ENCODE measurements around the gene GRID1.

DNA sequence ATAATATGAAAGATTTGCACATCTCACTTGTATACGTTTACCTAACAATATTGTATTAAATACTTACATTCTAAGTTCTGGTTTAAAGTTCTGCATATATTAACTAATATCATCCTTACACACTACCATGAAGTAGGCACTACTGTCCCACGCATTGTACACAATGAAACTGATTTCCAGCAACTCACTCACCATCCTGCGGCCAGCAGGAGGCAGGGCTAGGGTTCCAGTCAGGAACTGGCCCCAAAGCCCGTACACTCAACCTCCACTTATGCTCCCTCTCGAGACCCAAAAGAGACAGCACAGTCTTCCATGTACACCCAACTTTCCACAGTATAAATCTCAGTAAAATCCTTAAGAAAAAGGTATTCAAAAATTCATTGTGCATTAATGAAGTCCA is 41.4 kb downstream of the GRID1 start:
- TF ChIP-seq, protein P1, sequence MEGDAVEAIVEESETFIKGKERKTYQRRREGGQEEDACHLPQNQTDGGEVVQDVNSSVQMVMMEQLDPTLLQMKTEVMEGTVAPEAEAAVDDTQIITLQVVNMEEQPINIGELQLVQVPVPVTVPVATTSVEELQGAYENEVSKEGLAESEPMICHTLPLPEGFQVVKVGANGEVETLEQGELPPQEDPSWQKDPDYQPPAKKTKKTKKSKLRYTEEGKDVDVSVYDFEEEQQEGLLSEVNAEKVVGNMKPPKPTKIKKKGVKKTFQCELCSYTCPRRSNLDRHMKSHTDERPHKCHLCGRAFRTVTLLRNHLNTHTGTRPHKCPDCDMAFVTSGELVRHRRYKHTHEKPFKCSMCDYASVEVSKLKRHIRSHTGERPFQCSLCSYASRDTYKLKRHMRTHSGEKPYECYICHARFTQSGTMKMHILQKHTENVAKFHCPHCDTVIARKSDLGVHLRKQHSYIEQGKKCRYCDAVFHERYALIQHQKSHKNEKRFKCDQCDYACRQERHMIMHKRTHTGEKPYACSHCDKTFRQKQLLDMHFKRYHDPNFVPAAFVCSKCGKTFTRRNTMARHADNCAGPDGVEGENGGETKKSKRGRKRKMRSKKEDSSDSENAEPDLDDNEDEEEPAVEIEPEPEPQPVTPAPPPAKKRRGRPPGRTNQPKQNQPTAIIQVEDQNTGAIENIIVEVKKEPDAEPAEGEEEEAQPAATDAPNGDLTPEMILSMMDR (IDR thresholded peaks at IDR 0.05), result no peak
- no peak for TF ChIP-seq POLR2A (IDR thresholded peaks at IDR 0.05)
